ENCODE measurements around the gene TMEM52B.
"Not testable (repeated sequence)": the region's sequence is repeated elsewhere in the genome, so short reads cannot be mapped to it uniquely, and the experiment has no call there.

The TMEM52B gene

GRCh38 chr12:10171973-10172728, 6.7 kb upstream of the TMEM52B start, which contains the start of gene OLR1:
OLR1 (minus strand) TSS chr12:10172132; CDS start chr12:10172077, 55 bp downstream.
- no peak for DNase-seq (ENCODE audit: low read depth)

GRCh38 chr12:10174986-10175614, 3.7 kb upstream of the TMEM52B start:
- no peak for DNase-seq (ENCODE audit: low read depth)

GRCh38 chr12:10175846-10176636, 2.8 kb upstream of the TMEM52B start:
- DNase-seq (ENCODE audit: low read depth): no peak

GRCh38 chr12:10179776-10180181, 947 bp downstream of the TMEM52B start:
- no peak for DNase-seq (ENCODE audit: low read depth)

GRCh38 chr12:10182354-10183049, 3.7 kb downstream of the TMEM52B start:
- peak; percentile 68 for DNase-seq (ENCODE audit: low read depth)

GRCh38 chr12:10184261-10184843, 5.5 kb downstream of the TMEM52B start:
- DNase-seq (ENCODE audit: low read depth): peak; percentile 56

GRCh38 chr12:10186299-10186698, 7.5 kb downstream of the TMEM52B start:
- no peak for DNase-seq (ENCODE audit: low read depth)

- not testable (repeated sequence) for DNase-seq (ENCODE audit: low read depth)
These were observed 8.1 kb downstream of the TMEM52B start for GRCh38 chr12:10186958-10187357.

GRCh38 chr12:10189653-10190052, 10.8 kb downstream of the TMEM52B start:
- no peak for DNase-seq (ENCODE audit: low read depth)

- no peak for DNase-seq (ENCODE audit: low read depth)
These were observed 11.9 kb downstream of the TMEM52B start for GRCh38 chr12:10190558-10191388.

GRCh38 chr12:10191865-10192264, 13.0 kb downstream of the TMEM52B start:
- DNase-seq (ENCODE audit: low read depth): peak; percentile 84

GRCh38 chr12:10194160-10194670, 15.4 kb downstream of the TMEM52B start:
- no peak for DNase-seq (ENCODE audit: low read depth)

- DNase-seq (ENCODE audit: low read depth): no peak
These were observed 17.4 kb downstream of the TMEM52B start for GRCh38 chr12:10196210-10196609.

GRCh38 chr12:10197879-10198278, 19.0 kb downstream of the TMEM52B start:
- DNase-seq (ENCODE audit: low read depth): no peak

- DNase-seq (ENCODE audit: low read depth): not testable (repeated sequence)
These were observed 25.7 kb downstream of the TMEM52B start for GRCh38 chr12:10204495-10204894.

- DNase-seq (ENCODE audit: low read depth): no peak
These were observed 26.5 kb downstream of the TMEM52B start for GRCh38 chr12:10205220-10205807.

GRCh38 chr12:10207136-10207535, 28.3 kb downstream of the TMEM52B start:
- DNase-seq (ENCODE audit: low read depth): no peak

- no peak for DNase-seq (ENCODE audit: low read depth)
These were observed 31.4 kb downstream of the TMEM52B start for GRCh38 chr12:10210225-10210624.

- no peak for DNase-seq (ENCODE audit: low read depth)
These were observed 32.5 kb downstream of the TMEM52B start for GRCh38 chr12:10211101-10211939.
